A673 (cell line): ENCODE data around the gene PLOD3.

Source experiments
- EZH2 ChIP-seq: fragments of 200-600 bp; sonication (generic); IDR thresholded peaks from 2 replicates; pipeline ENCODE4 v1.6.1; 2017; ENCODE audit warnings: borderline replicate concordance, low read depth, mild to moderate bottlenecking, mixed read lengths, antibody characterized with exemption, low read length; ENCODE audit not compliant: poor library complexity, severe bottlenecking
- TF ChIP-seq, protein P1 (sequence below): fragments of 300-800, 200-600 bp; sonication (generic); conservative IDR thresholded peaks from 2 replicates; pipeline ENCODE4 v1.5.1; 2017; ENCODE audit warnings: low read depth, mild to moderate bottlenecking, antibody characterized with exemption, low read length, moderate library complexity, mixed read lengths

DNA sequence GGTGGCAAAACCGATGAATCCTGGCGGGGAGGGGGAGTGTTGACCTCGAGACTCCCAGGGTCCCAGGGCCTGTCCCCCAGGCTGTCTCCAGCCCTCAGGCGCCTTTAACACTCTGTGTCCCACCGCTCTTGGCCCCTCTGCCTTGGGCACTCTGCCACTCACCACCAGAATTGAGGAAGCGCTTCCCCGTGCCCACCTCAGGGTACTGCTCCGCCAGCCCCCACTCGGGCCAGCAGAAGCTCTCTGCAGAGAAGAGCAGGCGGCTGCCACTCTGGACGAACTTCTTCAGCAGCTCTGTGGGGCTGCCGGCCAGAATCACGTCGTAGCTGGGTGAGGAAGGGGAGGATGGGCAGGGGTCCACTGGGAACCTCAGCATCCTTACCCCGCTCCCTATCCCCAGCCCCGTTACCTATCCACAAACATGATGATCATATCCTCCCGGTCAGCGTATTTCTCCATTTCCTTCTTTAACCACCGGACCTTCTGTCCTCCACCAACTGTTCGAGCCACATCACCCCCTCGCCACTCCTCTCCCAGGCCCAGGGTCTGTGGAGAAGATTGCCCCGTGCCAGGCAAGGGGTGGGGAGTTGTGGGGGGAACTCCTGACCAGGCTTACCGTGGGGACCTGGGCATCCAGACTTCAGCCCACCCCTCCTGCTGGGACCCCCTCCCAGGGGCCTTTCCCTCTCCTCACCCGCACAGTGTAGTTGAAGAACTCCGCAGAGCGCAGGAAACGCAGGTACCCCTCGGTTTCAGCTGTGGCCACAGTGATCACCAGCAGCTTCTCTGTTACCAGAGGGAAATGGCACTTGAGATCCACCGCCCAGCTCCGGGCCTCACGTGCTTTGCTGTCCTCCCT, 1.2 kb downstream of the PLOD3 start:
- no peak for TF ChIP-seq EZH2
- TF ChIP-seq, protein P1, sequence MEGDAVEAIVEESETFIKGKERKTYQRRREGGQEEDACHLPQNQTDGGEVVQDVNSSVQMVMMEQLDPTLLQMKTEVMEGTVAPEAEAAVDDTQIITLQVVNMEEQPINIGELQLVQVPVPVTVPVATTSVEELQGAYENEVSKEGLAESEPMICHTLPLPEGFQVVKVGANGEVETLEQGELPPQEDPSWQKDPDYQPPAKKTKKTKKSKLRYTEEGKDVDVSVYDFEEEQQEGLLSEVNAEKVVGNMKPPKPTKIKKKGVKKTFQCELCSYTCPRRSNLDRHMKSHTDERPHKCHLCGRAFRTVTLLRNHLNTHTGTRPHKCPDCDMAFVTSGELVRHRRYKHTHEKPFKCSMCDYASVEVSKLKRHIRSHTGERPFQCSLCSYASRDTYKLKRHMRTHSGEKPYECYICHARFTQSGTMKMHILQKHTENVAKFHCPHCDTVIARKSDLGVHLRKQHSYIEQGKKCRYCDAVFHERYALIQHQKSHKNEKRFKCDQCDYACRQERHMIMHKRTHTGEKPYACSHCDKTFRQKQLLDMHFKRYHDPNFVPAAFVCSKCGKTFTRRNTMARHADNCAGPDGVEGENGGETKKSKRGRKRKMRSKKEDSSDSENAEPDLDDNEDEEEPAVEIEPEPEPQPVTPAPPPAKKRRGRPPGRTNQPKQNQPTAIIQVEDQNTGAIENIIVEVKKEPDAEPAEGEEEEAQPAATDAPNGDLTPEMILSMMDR, result no peak
